ENCODE measurements around the gene ACP5.

Gene ACP5

DNA sequence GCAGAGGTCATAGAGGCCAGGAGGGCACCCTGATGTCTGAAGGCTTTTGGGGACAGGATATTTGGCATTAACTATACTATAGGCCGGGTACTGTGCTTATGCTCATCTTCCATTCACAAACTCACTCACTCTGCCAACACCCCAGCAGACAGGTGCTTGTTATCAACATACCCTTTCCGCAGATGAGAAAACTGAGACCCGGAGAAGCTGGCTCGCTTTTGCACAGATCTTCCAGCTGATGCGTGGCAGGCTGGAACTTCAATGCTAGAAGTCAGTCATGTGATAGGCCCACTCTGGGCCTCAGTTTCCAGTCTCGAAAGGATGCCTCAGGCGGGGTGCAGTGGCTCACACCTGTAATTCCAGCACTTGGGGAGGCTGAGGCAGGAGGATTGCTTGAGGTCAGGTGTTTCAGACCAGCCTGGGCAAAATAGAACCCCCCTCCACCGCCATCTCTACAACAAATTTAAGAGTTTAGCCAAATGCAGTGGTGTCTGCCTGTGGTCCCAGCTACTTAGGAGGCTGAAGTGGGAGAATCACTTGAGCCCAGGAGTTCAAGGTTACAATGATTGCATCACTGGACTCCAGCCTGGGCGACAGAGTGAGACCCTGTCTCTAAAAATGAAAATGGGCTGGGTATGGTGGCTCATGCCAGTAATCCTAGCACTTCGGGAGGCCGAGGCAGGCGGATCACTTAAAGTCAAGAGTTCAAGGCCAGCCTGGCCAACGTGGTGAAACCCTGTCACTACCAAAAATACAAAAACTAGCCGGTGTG, 29.3 kb downstream of the ACP5 start:
- DNase-seq: no peak

- no peak for DNase-seq
Observed at GRCh38 chr19:11541238-11541637, 36.2 kb downstream of the ACP5 start.

GRCh38 chr19:11540645-11541044, 36.8 kb downstream of the ACP5 start:
- no peak for DNase-seq

GRCh38 chr19:11539495-11540365, 37.7 kb downstream of the ACP5 start:
- DNase-seq: no peak

DNA sequence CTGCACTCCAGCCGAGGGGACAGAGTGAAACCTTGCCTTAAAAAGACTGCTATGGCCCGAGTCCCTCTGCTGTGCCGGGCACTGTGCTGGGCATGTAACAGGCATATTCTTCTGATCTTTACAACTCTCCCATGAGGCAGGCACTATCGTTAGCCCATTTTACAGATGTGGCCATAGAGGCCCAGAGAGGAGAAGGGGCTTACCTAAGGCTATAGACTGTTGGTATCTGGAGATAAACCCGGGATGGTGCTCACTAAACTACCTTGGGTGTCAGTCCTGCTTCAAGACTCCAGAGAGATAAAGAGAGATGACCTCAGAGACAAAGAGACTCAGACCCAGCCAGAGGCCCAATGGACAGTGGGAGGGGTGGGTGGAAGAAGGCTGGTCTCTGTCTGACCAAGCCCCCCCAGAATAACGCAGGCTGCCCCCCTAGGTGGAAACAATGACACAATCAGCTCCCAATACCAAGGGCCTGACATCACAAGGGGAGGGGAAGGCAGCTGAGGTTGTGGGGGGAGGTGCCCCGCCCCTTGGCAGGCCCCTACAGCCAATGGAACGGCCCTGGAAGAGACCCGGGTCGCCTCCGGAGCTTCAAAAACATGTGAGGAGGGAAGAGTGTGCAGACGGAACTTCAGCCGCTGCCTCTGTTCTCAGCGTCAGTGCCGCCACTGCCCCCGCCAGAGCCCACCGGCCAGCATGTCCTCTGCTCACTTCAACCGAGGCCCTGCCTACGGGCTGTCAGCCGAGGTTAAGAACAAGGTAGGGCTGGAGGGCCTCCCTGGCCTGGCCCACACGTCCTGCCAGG, 39.0 kb downstream of the ACP5 start, which contains the start of gene CNN1:
Gene CNN1, plus strand, starts transcription at position 620 of the 805 bp plus-strand sequence. Its CDS starts 77 bp downstream, at position 697.
- no peak for DNase-seq

DNA sequence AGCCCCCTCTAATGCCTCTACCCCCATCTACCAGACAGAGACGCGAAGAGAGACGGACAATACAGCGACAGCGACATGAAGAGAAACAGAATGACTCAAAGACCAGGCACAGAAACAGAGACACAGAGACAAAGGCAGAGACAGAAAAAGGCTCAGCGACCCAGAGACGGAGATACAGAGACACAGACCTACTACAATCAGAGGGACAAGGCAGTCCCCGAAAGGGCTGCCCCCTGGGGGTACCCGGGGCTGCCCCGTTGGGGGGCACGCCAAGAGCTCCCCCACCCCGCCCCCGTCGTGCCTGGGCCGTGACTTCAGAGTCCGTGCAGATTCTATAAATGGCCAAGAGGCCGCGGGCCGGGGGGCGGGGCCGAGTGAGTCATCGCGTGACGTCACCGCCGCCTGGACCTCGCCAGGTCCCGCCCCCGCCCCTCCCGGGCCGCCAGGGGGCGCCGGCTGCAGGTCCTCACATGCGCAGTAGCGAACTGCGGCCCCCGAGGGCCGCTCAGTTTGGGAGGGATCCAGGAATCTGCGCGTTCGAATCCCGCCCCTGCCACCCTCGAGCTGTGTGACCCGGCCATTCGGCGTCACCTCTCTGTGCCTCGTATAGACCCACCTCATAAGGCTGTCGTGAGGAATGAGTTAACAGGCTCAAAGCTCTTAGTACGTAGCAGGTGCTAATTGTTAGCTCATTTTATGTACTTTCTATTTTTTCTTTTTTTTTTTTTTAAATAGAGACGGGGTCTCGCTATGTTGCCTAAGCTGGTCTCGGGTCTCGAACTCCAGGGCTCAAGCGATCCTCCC, 41.5 kb downstream of the ACP5 start:
- peak; percentile 63 for DNase-seq

GRCh38 chr19:11534948-11535347, 42.5 kb downstream of the ACP5 start:
- DNase-seq: no peak

- no peak for DNase-seq
Observed at GRCh38 chr19:11534538-11534937, 42.9 kb downstream of the ACP5 start.

DNA sequence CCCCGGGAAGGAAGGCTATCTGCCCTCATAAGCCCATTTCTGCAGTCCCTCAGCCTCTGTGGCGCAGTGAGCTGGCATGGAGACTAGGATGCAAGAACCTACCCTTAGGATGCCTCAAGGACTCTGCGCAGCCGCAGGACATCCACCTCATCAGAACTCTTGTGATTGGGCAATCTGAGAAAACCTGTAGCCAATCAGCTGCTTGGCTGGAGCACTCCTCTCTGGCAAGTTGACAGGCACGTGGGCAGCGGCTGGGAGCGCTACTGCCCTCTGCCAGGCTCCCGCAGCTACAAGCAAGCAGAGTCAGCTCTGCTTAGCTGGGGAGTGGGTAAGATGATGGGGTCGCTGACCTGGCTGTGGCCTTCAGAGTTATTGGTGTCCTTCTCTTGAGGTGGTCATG, 47.0 kb downstream of the ACP5 start:
- peak; percentile 86 for DNase-seq

GRCh38 chr19:11528551-11529341, 48.7 kb downstream of the ACP5 start, which contains the start of gene ECSIT:
Gene ECSIT (minus strand): TSS chr19:11529134. CDS start chr19:11519170, 9,964 bp downstream.
- peak; percentile 98 for DNase-seq
